GM12865 (cell line): ENCODE measurements around the gene HOXD11.

Source experiments
- DNase-seq: peaks from one replicate; pipeline ENCODE4 v3.0.0; 2010; ENCODE audit warnings: low read depth
- H3K4me3 ChIP-seq: 2 replicates; pipeline ENCODE4 v1.5.1; 2011; ENCODE audit warnings: mild to moderate bottlenecking, low read depth, low read length, control low read depth
- CTCF ChIP-seq: IDR thresholded peaks from 2 replicates; pipeline ENCODE4 v1.5.1; 2011; ENCODE audit warnings: low read length, control low read depth, low read depth, inconsistent platforms; ENCODE audit not compliant: insufficient read depth; ENCODE audit errors: missing control alignments

HOXD11 gene

GRCh38 chr2:176139661-176140512, 32.8 kb downstream of the HOXD11 start:
- TF ChIP-seq CTCF = no peak
- DNase-seq = no peak
- peak overlapping the region; percentile 52 for H3K4me3 ChIP-seq

GRCh38 chr2:176140513-176141317, 33.6 kb downstream of the HOXD11 start:
- peak; percentile 84 for DNase-seq
- peak overlapping the region; percentile 52 for H3K4me3 ChIP-seq
- peak; percentile 90 for TF ChIP-seq CTCF

GRCh38 chr2:176142281-176142680, 35.2 kb downstream of the HOXD11 start:
- H3K4me3 ChIP-seq = no peak overlapping the region
- DNase-seq = no peak
- no peak for TF ChIP-seq CTCF

- no peak for DNase-seq
- no peak overlapping the region for H3K4me3 ChIP-seq
- TF ChIP-seq CTCF = no peak
These were observed 38.2 kb downstream of the HOXD11 start for GRCh38 chr2:176145085-176145969.

GRCh38 chr2:176146101-176146500, 39.0 kb downstream of the HOXD11 start:
- no peak for DNase-seq
- H3K4me3 ChIP-seq = no peak overlapping the region
- no peak for TF ChIP-seq CTCF

- DNase-seq = no peak
- TF ChIP-seq CTCF = no peak
- no peak overlapping the region for H3K4me3 ChIP-seq
These were observed 39.6 kb downstream of the HOXD11 start for GRCh38 chr2:176146645-176147044.
